OCI-LY3 (cell line): Measurements from ENCODE around the gene ZNG1C.
"Not testable (repeated sequence)": the region's sequence is repeated elsewhere in the genome, so short reads cannot be mapped to it uniquely, and the experiment has no call there.

ENCODE experiments used
- H2AFZ ChIP-seq: fragments of 200-600, 300-600 bp; shearing (Covaris generic); 2 replicates; pipeline ENCODE4 v1.6.0; 2014; ENCODE audit warnings: antibody characterized with exemption, low read depth, low read length
- H3K27ac ChIP-seq: fragments of 200-600, 300-600 bp; sonication (generic); 2 replicates; pipeline ENCODE4 v1.5.1; 2014; ENCODE audit warnings: mild to moderate bottlenecking, low read length, moderate library complexity, mixed read lengths
- H3K27me3 ChIP-seq: fragments of 200-600, 300-600 bp; sonication (generic); 2 replicates; pipeline ENCODE4 v1.6.1; 2014; ENCODE audit warnings: low read depth, low read length, mixed read lengths
- H3K36me3 ChIP-seq: fragments of 200-600, 300-600 bp; sonication (generic); replicated peaks from 2 replicates; pipeline ENCODE3; 2014; ENCODE audit warnings: low read depth, low read length, mixed read lengths
- H3K4me1 ChIP-seq: fragments of 300-600, 200-600 bp; sonication (generic); 2 replicates; pipeline ENCODE4 v1.6.1; 2014; ENCODE audit warnings: low read length, mixed read lengths
- H3K4me2 ChIP-seq: fragments of 200-600, 300-600 bp; sonication (generic); 2 replicates; pipeline ENCODE4 v1.6.1; 2014; ENCODE audit warnings: low read length, mixed read lengths
- H3K4me3 ChIP-seq: fragments of 300-600, 200-600 bp; sonication (generic); 2 replicates; pipeline ENCODE4 v1.5.1; 2014; ENCODE audit warnings: antibody characterized with exemption, mild to moderate bottlenecking, low read length, moderate library complexity
- H3K79me2 ChIP-seq: fragments of 300-600, 200-600 bp; shearing (Covaris generic); 2 replicates; pipeline ENCODE4 v1.6.1; 2014; ENCODE audit warnings: mild to moderate bottlenecking, low read length, mixed read lengths
- H3K9ac ChIP-seq: fragments of 300-600, 200-600 bp; shearing (Covaris generic); 2 replicates; pipeline ENCODE4 v1.6.0; 2014; ENCODE audit warnings: mild to moderate bottlenecking, low read length, moderate library complexity
- H3K9me3 ChIP-seq: fragments of 200-600, 300-600 bp; shearing (Covaris generic); 2 replicates; pipeline ENCODE4 v1.6.1; 2014; ENCODE audit warnings: low read length, mixed read lengths; ENCODE audit not compliant: insufficient read depth
- H4K20me1 ChIP-seq: fragments of 200-600, 300-600 bp; sonication (generic); 2 replicates; pipeline ENCODE4 v1.6.1; 2016; ENCODE audit warnings: low read length, mixed read lengths; ENCODE audit not compliant: insufficient read depth

Gene ZNG1C

DNA sequence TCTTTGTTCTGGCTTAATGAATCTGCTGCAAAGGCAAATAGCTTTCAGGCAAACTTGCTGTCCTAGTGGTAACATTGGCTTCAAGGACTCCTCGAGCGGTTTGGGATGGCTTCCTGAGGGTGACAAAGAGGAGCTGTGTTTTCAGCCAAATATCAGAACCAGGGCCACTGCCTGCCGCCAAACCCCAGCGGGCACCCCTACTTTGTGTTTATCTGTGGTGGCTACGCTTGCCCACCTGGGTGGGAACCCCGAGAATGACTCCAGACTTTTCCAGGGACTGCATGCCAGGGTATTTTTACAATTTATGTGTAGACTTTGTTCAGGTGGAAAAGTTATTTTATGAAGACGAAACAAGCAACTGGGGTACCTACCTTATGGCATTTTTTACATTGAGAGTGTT lies 96.2 kb downstream of the ZNG1C start:
- H3K27ac ChIP-seq, H3K27me3 ChIP-seq, H3K36me3 ChIP-seq, H3K4me3 ChIP-seq, H3K4me2 ChIP-seq, H3K9ac ChIP-seq, H4K20me1 ChIP-seq, H2AFZ ChIP-seq, H3K4me1 ChIP-seq, H3K79me2 ChIP-seq, H3K9me3 ChIP-seq: not testable (repeated sequence)

GRCh38 chr9:68342265-68343025 lies 100.7 kb downstream of the ZNG1C start:
- H3K4me2 ChIP-seq: peak overlapping the region; percentile 24; the same call in 1 of the 2 replicates
- H3K27me3 ChIP-seq, H3K9me3 ChIP-seq, H3K27ac ChIP-seq, H3K36me3 ChIP-seq, H4K20me1 ChIP-seq, H3K79me2 ChIP-seq, H3K4me3 ChIP-seq, H3K4me1 ChIP-seq, H2AFZ ChIP-seq, H3K9ac ChIP-seq: not testable (repeated sequence)

- not testable (repeated sequence) for H3K79me2 ChIP-seq, H3K27me3 ChIP-seq, H4K20me1 ChIP-seq, H3K27ac ChIP-seq, H3K4me1 ChIP-seq, H3K9ac ChIP-seq, H3K36me3 ChIP-seq, H2AFZ ChIP-seq, H3K9me3 ChIP-seq, H3K4me3 ChIP-seq
- peak overlapping the region; percentile 24; the same call in 1 of the 2 replicates for H3K4me2 ChIP-seq
Measured at GRCh38 chr9:68343242-68343641, 101.5 kb downstream of the ZNG1C start.

- H3K27me3 ChIP-seq, H2AFZ ChIP-seq, H3K79me2 ChIP-seq: not testable (repeated sequence)
Measured at GRCh38 chr9:68343992-68344391, 102.2 kb downstream of the ZNG1C start.

More at GRCh38 chr9:68343992-68344391, 102.2 kb downstream of the ZNG1C start:
- H3K4me3 ChIP-seq, H3K9me3 ChIP-seq, H3K9ac ChIP-seq, H3K4me2 ChIP-seq, H3K36me3 ChIP-seq, H3K4me1 ChIP-seq, H4K20me1 ChIP-seq, H3K27ac ChIP-seq: not testable (repeated sequence)
